Vagina (tissue), 2 donors: ENCODE measurements around the gene ELAPOR2.

Source experiments
- CTCF ChIP-seq, 3 experiments: fragments of 450-650 bp in 2 of 3; fragments of 200-600 bp in 1 of 3; sonication (generic) in 1 of 3; IDR thresholded peaks; one replicate each; pipeline ENCODE4 v1.5.1; 2017 to 2019; ENCODE audit warnings: antibody characterized with exemption in 3 of 3, mild to moderate bottlenecking in 2 of 3, moderate library complexity in 2 of 3
- POLR2A ChIP-seq, 2 donors: fragments of 450-650 bp; IDR thresholded peaks; one replicate each; pipeline ENCODE4 v1.6.1; 2017; ENCODE audit warnings: antibody characterized with exemption in 2 of 2, mild to moderate bottlenecking in 2 of 2, moderate library complexity in 2 of 2

GRCh38 chr7:87067788-87068187, 8.3 kb upstream of the ELAPOR2 start:
- no peak for TF ChIP-seq CTCF (IDR thresholded peaks at IDR 0.05)
- no peak for TF ChIP-seq POLR2A (IDR thresholded peaks at IDR 0.05)
